Limb (tissue), 2 donors: Measurements from ENCODE around the gene MOCOS.

Source experiments
- DNase-seq, 2 donors: peaks; one replicate each; pipeline ENCODE4 v3.0.0-alpha.2; 2016; ENCODE audit errors: extremely low spot score in 2 of 2

MOCOS gene

DNA sequence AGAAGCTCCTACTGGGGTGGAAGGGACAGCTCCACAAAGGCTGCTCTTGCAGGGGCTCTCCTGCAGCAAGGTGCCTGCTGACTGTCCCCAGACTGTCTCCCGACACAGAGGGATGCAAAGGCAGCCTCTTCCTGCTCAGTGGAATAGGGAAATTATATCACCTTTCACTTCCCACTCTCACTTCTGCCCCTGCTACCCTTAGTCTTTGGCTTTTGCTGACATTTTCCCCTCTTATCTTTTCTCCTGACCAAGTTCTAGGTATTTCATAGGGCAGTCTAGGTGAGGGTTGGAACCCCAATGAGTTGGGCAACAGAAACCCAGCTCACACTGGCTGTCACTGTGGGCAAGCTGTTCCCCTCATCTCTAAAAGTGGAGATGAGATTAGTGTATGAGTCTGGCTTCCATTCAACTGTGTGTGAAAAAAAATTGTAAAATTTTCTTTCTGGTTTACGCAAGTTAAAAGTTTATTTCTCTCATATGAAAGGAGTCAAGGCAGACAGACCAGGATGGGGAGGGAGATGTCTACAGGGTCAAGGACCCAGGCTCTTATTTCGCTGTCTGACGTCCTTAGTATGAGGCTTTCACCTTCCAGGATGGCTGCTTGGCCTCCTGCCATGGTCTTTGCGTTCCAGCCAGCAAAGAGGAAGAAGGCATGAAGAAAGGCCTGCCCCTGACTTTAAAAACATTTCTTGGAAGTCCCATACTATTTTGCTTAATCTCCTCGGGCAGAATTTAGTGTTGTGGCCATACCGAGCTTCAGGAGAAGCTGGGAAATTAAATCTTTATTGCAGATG lies 7.5 kb upstream of the MOCOS start:
- DNase-seq = peak; percentile 12 to 58

- no peak for DNase-seq
Measured at GRCh38 chr18:36181441-36181840, 5.9 kb upstream of the MOCOS start.

GRCh38 chr18:36181898-36182506 lies 5.3 kb upstream of the MOCOS start:
- DNase-seq = no peak

- no peak for DNase-seq
Measured at GRCh38 chr18:36183033-36183432, 4.3 kb upstream of the MOCOS start.

GRCh38 chr18:36183987-36184386 lies 3.3 kb upstream of the MOCOS start:
- no peak for DNase-seq

DNA sequence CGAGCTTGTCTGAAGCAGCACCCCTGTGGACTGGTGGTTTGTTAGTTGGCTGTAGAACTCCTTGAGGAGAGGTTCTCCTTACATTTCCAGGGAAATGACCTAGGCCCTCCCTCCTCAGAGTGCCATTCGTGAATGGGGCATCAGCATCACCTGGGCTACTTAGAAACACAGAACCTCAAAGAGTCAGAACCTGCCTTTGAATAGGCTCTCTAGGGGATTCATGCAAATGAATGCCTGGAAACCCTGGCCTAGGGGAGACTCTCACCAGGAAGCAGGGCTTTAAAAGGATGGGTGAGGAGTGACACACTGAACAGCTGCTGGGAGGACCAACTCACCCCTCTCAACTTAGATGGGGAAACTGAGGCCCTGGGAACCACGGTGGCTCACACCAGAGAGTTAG lies 2.1 kb upstream of the MOCOS start:
- no peak for DNase-seq

GRCh38 chr18:36185901-36186460 lies 1.3 kb upstream of the MOCOS start:
- DNase-seq = no peak

DNA sequence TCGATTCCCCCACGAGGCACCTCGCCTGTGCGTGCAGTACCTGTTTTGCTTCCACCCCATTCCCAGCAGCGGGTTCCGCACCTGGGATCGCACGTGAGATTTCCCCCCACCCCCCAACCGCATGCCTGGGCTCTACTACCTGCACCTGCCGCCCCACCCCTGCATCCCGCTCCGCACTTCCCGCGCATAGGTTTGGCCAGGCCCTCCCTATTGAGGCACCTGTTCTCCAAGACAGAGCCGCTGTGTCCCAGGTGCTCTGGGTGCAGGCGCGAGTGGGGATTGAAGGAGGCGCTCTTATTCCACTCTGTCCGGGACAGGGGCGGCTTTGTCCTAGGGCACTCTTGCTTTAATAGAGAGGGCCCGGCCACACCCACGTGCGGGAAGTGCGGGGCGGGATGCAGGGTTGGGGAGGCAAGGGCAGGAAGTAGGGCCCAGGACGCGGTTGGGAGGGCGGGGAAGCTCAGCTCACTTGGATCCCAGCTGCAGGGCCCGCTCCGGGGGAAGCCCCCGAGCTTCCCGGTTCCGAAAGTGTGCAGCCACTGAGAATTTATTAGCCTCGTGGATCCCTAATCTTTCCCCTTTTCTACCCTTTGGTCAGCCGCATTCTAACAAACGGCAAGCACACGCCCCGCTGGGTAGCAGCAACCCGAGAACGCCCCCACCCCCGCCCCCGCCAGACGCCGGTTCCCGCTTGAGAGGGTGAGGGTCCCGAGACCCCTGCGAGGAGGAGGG lies 670 bp upstream of the MOCOS start:
- peak in 1 of 2 donors; percentile 53 for DNase-seq

GRCh38 chr18:36187826-36188721 lies 777 bp downstream of the MOCOS start:
- no peak for DNase-seq

DNA sequence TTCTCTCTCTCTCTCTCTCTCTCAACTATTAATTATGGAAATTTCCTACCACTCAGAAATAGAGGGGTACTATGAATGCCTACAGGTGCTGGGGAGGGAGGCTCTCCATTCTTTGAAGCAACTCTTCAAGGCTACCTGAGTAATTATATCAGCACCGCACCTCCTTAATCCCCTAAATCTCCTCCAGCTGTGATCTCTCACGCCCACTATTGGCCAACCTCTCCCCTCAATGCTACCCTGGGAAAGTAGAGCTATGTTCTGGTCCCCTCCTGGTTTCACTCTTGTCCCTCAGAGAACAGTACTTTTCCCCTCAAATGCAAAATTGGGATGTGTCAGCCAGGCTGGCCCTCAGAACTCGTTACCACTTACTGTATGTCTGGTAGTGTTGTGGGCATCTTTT lies 1.6 kb downstream of the MOCOS start:
- DNase-seq = no peak

GRCh38 chr18:36189486-36189885 lies 2.2 kb downstream of the MOCOS start:
- no peak for DNase-seq

DNA sequence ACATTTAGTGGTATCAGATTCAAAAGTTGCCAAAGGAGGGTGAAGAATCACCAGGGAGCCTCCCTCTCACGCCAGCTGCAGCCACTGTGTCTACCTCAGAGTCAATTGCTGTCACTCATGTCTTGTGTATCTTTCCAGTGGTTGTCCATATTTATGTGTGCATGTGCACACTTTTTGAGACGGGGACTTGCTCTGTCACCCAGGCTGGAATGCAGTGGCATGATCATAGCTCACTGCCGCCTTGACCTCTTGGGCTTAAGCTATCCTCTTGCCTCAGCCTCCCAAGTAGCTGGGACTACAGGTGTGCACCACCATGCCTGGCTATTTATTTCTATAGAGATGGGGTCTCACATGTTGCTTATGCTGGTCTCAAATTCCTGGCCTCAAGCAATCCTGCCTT lies 4.0 kb downstream of the MOCOS start:
- DNase-seq = no peak

DNA sequence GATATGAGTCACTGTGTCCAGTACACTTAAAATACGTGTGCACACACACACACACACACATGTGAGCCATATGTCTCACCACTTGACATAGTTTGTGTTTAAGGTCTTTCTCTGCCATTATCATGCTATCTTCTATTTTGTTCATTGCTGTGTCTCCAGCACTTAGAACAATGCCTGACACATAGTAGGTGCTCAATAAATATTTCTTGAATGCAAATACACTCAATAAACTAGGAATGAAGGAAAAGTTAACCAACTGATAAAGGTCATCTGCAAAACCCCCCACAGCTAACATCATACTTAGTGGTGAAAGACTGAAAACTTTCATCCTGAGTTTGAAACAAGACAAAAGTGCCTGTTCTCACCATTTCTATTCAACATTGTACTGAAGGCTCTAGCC lies 4.4 kb downstream of the MOCOS start:
- no peak for DNase-seq

DNA sequence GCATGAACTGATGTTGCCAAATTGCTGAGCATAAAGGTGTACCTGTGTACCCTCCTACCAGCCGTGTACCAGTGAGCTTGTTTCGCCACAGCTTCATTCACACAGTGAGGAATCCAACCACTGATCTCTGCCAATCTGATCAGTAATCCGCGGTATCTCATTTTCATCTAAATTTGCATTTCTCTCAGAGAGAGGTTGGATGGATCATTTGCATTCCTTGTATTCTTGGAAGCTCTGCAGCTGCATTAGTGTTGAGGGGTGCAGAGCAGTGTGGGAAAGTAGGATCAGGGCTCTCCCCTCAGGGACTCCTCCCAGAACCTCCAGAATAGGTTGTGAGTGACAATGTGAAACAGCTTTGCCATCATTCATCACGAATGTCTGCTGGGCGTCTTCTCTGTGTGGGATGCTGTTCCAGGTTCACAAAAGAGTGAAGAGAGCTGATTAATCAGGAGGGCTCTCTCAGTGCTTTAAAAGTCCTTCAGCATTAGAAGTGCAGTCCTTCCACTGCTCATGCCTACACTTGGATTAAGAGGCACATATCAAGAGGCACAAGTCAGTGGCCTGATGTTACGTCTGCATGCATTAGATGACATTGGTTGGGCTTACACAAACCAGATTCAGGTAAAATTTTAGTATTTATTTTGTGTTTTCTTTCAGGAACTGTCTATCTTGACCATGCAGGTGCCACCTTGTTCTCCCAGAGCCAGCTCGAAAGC lies 7.5 kb downstream of the MOCOS start:
- DNase-seq = no peak

- DNase-seq = no peak
Measured at GRCh38 chr18:36195427-36196122, 8.3 kb downstream of the MOCOS start.

GRCh38 chr18:36196238-36196995 lies 9.1 kb downstream of the MOCOS start:
- no peak for DNase-seq

DNA sequence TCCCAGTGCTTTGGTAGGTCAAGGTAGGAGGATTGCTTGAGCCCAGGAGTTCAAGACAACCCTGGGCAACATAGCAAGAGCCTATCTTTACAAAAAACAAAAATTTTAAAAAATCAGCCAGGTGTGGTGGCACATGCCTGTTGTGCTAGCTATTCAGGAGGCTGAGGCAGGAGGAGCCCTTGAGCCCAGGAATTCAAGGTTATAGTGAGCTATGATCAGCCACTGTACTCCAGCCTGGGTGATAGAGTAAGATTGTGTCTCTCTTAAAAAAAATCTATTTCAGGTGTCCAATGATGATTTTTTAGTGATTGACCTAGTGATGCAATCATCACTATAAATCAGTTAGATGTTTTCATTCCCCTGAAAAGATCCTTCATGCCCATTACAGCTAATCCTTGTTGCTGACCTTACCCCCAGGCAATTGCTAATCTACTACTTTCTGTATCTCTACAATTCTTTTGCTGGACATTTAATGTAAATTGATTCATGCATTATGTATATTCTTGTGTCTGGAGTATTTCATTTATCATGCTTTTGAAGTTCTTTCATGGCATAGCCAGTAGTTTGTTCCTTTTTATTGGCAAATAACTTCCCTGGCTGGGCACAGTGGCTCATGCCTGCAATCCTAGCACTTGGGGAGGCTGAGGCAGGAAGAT lies 10.3 kb downstream of the MOCOS start:
- DNase-seq = no peak

DNA sequence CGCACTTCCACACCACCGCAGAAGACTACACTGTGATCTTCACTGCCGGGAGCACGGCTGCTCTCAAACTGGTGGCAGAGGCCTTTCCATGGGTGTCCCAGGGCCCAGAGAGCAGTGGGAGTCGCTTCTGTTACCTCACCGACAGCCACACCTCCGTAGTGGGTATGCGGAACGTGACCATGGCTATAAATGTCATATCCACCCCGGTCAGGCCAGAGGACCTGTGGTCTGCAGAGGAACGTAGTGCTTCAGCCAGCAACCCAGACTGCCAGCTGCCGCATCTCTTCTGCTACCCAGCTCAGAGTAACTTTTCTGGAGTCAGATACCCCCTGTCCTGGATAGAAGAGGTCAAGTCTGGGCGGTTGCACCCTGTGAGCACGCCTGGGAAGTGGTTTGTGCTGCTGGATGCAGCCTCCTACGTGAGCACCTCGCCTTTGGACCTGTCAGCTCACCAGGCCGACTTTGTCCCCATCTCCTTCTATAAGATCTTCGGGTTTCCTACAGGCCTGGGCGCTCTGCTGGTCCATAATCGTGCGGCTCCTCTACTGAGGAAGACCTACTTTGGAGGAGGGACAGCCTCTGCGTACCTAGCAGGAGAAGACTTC lies 12.5 kb downstream of the MOCOS start:
- DNase-seq = no peak
